WI38 (cell line): ENCODE data around the gene ANO6.

Experiments
- H3K4me3 ChIP-seq: 2 replicates; pipeline ENCODE4 v1.5.1; 2011; ENCODE audit warnings: low read depth, mild to moderate bottlenecking, control low read depth, low read length
- CTCF ChIP-seq: IDR thresholded peaks from 2 replicates; pipeline ENCODE4 v1.5.1; 2012; ENCODE audit warnings: low read depth, mild to moderate bottlenecking, control low read depth, low read length

The ANO6 gene

GRCh38 chr12:45303945-45304344 lies 88.0 kb downstream of the ANO6 start:
- no peak for TF ChIP-seq CTCF
- no peak overlapping the region for H3K4me3 ChIP-seq

DNA sequence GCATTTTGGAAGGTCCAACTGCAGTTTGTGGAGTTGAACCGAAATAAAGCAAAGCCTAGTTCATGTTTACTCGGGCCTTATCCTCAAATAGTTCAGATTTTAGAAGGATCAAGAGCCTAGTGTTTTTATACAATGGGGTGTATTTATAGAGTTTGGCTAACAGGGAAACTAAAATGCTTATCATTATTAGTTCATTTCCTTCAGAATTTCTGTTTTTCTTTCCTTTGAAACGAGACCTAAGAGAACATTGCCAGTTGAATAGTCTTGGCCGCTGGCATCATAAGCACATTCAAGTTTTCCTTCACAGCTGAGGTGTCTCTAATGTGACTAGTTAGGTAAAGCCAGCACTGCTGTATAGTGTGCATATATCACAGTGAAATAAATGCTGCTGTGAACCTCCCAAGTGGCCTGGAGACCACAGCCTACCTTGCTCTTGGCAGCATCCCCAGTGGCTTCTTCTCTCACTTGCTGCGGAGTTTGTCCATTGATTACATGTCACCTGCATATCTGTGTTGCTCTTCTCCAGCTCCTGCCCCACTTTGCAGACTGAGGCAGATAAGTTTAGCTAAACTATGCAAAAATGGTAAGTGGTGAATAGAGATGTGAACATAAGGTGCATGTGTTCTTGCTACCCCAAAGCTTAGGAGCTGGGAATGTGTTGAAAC lies 88.8 kb downstream of the ANO6 start:
- H3K4me3 ChIP-seq = no peak overlapping the region
- no peak for TF ChIP-seq CTCF

- TF ChIP-seq CTCF = no peak
- no peak overlapping the region for H3K4me3 ChIP-seq
Measured at GRCh38 chr12:45305907-45306306, 90.0 kb downstream of the ANO6 start.

DNA sequence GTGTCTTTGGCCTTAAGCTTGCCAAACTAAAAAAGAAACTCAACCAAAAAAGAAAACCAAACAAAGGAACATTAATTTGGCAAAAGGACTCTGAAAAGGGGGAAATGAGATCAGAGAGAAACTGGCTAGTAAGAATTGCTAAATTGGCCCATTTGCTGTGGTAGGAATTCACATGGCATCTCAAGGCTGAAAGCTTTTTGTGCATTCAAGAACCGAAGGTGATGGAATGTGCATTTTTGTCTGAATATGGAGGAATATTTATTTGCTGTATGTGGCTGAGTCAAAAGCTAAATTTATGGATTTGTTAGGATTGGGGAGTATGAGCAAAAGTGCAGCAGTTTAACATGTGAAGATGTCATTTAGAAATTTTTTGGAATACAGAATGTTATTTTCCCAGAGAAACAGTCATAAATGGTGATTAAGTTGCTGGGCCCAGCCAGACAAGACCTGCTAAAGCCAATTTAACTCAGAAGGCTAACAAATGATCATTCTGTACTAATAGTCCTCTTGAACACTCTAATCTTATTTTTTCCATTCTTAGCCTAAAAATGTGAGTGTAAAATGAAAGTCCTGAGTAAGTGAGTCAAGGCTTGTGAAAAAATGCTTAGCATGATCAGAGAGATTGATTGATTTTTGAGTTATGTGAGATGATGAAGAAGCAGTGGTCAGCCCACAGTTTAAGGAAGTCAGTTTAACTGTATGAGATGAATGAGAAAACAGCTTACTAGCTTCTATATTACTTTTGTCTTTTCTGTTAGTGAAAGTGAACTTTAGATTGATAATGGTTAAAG lies 94.1 kb downstream of the ANO6 start:
- H3K4me3 ChIP-seq = no peak overlapping the region
- no peak for TF ChIP-seq CTCF

DNA sequence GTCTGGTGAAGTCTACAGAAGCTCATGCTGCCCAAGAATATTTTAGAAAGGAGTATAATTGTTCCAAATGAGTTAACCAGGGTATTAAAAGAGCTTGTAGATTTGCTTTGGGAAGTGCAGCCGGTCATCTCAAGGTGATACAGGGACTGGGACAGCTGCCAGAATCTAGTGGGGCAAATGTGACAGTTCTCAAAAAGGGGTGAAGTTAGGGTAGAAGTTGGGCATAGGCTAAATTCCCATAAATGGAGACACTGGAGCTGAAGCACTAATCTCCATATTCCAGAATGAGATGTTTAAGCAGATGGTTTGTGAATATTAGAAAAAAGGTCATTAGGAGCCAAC lies 94.7 kb downstream of the ANO6 start:
- TF ChIP-seq CTCF = no peak
- H3K4me3 ChIP-seq = no peak overlapping the region

DNA sequence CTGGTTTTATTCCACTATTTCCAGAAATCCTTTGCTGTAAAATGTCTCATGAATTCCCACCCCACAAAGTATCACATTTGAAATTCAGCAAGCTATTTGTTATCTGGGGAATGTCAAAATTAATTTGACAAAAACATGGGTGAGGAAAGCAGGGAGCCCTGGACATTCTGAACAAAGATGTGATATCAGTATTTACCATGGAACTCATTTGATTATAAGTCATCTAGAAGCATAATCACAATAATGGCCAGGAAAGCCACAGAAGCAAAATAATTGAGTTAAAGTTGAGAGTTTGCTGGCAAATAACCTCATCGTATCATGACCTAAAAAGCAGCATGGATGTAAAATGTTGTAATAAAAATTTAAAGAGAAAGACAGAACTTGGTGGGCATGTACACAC lies 96.1 kb downstream of the ANO6 start:
- no peak overlapping the region for H3K4me3 ChIP-seq
- TF ChIP-seq CTCF = no peak

GRCh38 chr12:45314770-45315169 lies 98.9 kb downstream of the ANO6 start:
- no peak overlapping the region for H3K4me3 ChIP-seq
- TF ChIP-seq CTCF = no peak
